Measurements from ENCODE around the gene CCDC6.

GRCh38 chr10:59944339-59944935 is 38.1 kb upstream of the CCDC6 start:
- TF ChIP-seq FOXK2 (IDR thresholded peaks at IDR 0.05) (no peak), BHLHE40 (IDR thresholded peaks at IDR 0.05; ENCODE audit: borderline replicate concordance) (no peak), SUZ12 (IDR thresholded peaks at IDR 0.05) (no peak), ELF4 (IDR thresholded peaks at IDR 0.05) (no peak), TARDBP (IDR thresholded peaks at IDR 0.05) (no peak), L3MBTL2 (conservative IDR thresholded peaks at IDR 0.05) (no peak), FOXA1 (IDR thresholded peaks at IDR 0.05) (no peak), ZNF384 (IDR thresholded peaks at IDR 0.05) (no peak), PKNOX1 (IDR thresholded peaks at IDR 0.05) (no peak), ARNT (IDR thresholded peaks at IDR 0.05) (no peak)

Measured in HEK293T (cell line).